GM12878 (cell line): ENCODE data around the gene SAMD4A. TPM values are rescaled to one million over a fixed set of nuclear protein-coding genes. Genes with fewer than 3 reads are reported as not detected.

Experiments
- BHLHE40 ChIP-seq, 2 experiments: fragments of 450-650 bp in 1 of 2; IDR thresholded peaks; 2 replicates each; pipeline ENCODE4 v1.6.1; 2011 to 2017; ENCODE audit warnings: low read depth in 2 of 2, borderline replicate concordance in 1 of 2, improper control_type of control experiment in 1 of 2, low read length in 1 of 2, mild to moderate bottlenecking in 1 of 2
- GABPA ChIP-seq: IDR thresholded peaks from 2 replicates; pipeline ENCODE4 v1.6.1; 2014; ENCODE audit warnings: antibody characterized with exemption, low read depth, mild to moderate bottlenecking, inconsistent platforms
- IRF4 ChIP-seq: IDR thresholded peaks from 2 replicates; pipeline ENCODE4 v1.6.1; 2011; ENCODE audit warnings: low read depth, low read length
- NFYB ChIP-seq: IDR thresholded peaks from 2 replicates; pipeline ENCODE4 v1.6.1; 2011; ENCODE audit warnings: low read depth, mild to moderate bottlenecking, low read length, improper control_type of control experiment, moderate library complexity; ENCODE audit not compliant: insufficient read depth
- SMC3 ChIP-seq: IDR thresholded peaks from 2 replicates; pipeline ENCODE4 v1.6.1; 2011; ENCODE audit warnings: low read length, improper control_type of control experiment, borderline replicate concordance
- YY1 ChIP-seq: IDR thresholded peaks from 2 replicates; pipeline ENCODE4 v1.6.1; 2011; ENCODE audit warnings: low read depth, mild to moderate bottlenecking, low read length
- ZBED1 ChIP-seq: IDR thresholded peaks from 2 replicates; pipeline ENCODE4 v1.6.1; 2016; ENCODE audit warnings: borderline replicate concordance
- ZNF384 ChIP-seq: IDR thresholded peaks from 2 replicates; pipeline ENCODE4 v1.6.1; 2012; ENCODE audit warnings: low read depth, mild to moderate bottlenecking, low read length, improper control_type of control experiment, borderline replicate concordance
- polyA plus RNA-seq, 11 experiments: library from polyadenylated mRNA; depleted of rRNA in 4 of 11; unstranded in 6 of 11; stranded (reverse) in 5 of 11; fragments of >200 nt; fragmentation: Nextera tagmentation in 4 of 11; fragmentation: Illumina TruSeq in 1 of 11; extraction: Ambion mirVana in 4 of 11; extraction: Trizol in 1 of 11; gene quantifications; 1 replicate in 1 of 11; 2 replicates in 10 of 11; pipeline versions ENCODE4 v1.2.1 to v1.2.3, GENCODE V29; 2011 to 2016; ENCODE audit warnings: inconsistent platforms in 2 of 11, missing spikeins in 2 of 11, low read depth in 1 of 11
- total RNA-seq, 4 experiments: library from RNA; depleted of rRNA in 3 of 4; stranded (reverse); fragments of >200 nt in 3 of 4; fragmentation: Illumina TruSeq in 1 of 4; extraction: Trizol in 1 of 4; gene quantifications; 2 replicates each; pipeline versions ENCODE4 v1.2.1 to v1.2.3, GENCODE V29; 2013 to 2021
- TF ChIP-seq, protein P1 (sequence below): fragments of 450-650 bp; IDR thresholded peaks from 2 replicates; pipeline ENCODE4 v1.6.1; 2018; ENCODE audit warnings: borderline replicate concordance, mild to moderate bottlenecking; ENCODE audit not compliant: partially characterized antibody
- TF ChIP-seq, protein P2 (sequence below): fragments of 450-650 bp; IDR thresholded peaks from 2 replicates; pipeline ENCODE4 v1.6.1; 2017; ENCODE audit warnings: mild to moderate bottlenecking, moderate library complexity
- TF ChIP-seq, protein P3 (sequence below): fragments of 450-650 bp; IDR thresholded peaks from 2 replicates; pipeline ENCODE4 v1.6.1; 2016; ENCODE audit warnings: mild to moderate bottlenecking
- TF ChIP-seq, protein P4 (sequence below): IDR thresholded peaks from 2 replicates; pipeline ENCODE4 v1.6.1; 2011; ENCODE audit warnings: low read depth, mild to moderate bottlenecking, low read length, moderate library complexity, borderline replicate concordance; ENCODE audit errors: extremely low read depth
- TF ChIP-seq, protein P5 (sequence below): IDR thresholded peaks from 2 replicates; pipeline ENCODE4 v1.6.1; 2012; ENCODE audit warnings: low read depth, low read length, improper control_type of control experiment
- TF ChIP-seq, protein P6 (sequence below): fragments of 450-650 bp; IDR thresholded peaks from 2 replicates; pipeline ENCODE4 v1.6.1; 2017; ENCODE audit warnings: borderline replicate concordance
- TF ChIP-seq, protein P7 (sequence below): IDR thresholded peaks from 2 replicates; pipeline ENCODE4 v1.6.1; 2011; ENCODE audit warnings: borderline replicate concordance, low read depth, mild to moderate bottlenecking, moderate library complexity, low read length; ENCODE audit not compliant: insufficient read depth, poor library complexity, severe bottlenecking

The SAMD4A gene
- total and polyA plus RNA-seq, 10 of the 15 experiments (the other 5 are each of a cell fraction or from before 2014, with no cell fraction given): 0.05 to 0.56 (median 0.31) TPM

DNA sequence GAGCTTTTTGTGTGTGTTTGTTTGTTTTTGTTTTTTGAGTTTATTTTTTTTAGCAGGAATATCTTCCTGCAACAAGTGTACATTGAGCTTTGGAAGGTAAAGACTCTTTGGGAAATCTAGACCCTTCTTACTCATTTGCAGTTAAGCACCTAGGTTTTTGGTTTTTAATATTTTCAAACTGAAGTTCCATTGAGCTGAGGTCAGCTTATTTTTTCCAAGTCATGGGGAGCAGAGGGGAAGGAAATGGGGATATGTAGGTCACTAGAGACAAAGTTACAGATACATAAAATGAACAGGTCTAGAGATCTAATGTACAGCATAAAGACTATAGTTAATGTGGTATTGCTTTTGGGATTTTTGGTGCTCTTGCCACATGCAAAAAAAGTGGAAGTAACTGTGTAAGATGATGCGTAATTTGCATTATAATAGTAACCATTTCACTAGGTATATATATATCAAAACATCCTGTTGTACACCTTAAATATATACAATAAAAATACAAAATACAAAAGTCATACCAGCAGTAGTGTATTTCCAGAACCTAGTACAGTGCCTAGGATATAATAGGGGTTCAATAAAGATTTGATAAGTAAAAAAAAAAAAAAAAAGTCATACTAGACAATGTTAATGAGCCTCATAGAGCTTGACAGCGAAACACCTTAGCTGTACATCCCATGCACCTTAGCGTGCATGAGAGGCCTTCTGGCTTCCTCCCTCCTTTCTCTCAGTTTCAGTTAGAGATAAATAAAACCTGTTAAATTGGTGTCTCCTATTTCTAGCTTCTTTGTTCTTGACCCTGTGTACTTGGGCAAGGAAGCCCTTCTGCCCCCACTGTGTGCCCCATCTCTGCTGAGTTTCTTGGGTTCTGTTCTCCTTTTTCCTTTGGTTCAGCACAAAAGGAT, 34.6 kb upstream of the SAMD4A start (continued):
- peak; percentile 86 for TF ChIP-seq ZNF384
- TF ChIP-seq ZBED1: no peak
- TF ChIP-seq, protein P1, sequence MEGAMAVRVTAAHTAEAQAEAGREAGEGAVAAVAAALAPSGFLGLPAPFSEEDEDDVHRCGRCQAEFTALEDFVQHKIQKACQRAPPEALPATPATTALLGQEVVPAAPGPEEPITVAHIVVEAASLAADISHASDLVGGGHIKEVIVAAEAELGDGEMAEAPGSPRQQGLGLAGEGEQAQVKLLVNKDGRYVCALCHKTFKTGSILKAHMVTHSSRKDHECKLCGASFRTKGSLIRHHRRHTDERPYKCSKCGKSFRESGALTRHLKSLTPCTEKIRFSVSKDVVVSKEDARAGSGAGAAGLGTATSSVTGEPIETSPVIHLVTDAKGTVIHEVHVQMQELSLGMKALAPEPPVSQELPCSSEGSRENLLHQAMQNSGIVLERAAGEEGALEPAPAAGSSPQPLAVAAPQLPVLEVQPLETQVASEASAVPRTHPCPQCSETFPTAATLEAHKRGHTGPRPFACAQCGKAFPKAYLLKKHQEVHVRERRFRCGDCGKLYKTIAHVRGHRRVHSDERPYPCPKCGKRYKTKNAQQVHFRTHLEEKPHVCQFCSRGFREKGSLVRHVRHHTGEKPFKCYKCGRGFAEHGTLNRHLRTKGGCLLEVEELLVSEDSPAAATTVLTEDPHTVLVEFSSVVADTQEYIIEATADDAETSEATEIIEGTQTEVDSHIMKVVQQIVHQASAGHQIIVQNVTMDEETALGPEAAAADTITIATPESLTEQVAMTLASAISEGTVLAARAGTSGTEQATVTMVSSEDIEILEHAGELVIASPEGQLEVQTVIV: no peak
- TF ChIP-seq, protein P2, sequence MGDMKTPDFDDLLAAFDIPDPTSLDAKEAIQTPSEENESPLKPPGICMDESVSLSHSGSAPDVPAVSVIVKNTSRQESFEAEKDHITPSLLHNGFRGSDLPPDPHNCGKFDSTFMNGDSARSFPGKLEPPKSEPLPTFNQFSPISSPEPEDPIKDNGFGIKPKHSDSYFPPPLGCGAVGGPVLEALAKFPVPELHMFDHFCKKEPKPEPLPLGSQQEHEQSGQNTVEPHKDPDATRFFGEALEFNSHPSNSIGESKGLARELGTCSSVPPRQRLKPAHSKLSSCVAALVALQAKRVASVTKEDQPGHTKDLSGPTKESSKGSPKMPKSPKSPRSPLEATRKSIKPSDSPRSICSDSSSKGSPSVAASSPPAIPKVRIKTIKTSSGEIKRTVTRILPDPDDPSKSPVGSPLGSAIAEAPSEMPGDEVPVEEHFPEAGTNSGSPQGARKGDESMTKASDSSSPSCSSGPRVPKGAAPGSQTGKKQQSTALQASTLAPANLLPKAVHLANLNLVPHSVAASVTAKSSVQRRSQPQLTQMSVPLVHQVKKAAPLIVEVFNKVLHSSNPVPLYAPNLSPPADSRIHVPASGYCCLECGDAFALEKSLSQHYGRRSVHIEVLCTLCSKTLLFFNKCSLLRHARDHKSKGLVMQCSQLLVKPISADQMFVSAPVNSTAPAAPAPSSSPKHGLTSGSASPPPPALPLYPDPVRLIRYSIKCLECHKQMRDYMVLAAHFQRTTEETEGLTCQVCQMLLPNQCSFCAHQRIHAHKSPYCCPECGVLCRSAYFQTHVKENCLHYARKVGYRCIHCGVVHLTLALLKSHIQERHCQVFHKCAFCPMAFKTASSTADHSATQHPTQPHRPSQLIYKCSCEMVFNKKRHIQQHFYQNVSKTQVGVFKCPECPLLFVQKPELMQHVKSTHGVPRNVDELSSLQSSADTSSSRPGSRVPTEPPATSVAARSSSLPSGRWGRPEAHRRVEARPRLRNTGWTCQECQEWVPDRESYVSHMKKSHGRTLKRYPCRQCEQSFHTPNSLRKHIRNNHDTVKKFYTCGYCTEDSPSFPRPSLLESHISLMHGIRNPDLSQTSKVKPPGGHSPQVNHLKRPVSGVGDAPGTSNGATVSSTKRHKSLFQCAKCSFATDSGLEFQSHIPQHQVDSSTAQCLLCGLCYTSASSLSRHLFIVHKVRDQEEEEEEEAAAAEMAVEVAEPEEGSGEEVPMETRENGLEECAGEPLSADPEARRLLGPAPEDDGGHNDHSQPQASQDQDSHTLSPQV: no peak
- TF ChIP-seq, protein P3, sequence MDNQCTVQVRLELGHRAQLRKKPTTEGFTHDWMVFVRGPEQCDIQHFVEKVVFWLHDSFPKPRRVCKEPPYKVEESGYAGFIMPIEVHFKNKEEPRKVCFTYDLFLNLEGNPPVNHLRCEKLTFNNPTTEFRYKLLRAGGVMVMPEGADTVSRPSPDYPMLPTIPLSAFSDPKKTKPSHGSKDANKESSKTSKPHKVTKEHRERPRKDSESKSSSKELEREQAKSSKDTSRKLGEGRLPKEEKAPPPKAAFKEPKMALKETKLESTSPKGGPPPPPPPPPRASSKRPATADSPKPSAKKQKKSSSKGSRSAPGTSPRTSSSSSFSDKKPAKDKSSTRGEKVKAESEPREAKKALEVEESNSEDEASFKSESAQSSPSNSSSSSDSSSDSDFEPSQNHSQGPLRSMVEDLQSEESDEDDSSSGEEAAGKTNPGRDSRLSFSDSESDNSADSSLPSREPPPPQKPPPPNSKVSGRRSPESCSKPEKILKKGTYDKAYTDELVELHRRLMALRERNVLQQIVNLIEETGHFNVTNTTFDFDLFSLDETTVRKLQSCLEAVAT: peak; percentile 63
- TF ChIP-seq IRF4: peak; percentile 55; the same call in 1 of the 2 replicates
- TF ChIP-seq, protein P4, sequence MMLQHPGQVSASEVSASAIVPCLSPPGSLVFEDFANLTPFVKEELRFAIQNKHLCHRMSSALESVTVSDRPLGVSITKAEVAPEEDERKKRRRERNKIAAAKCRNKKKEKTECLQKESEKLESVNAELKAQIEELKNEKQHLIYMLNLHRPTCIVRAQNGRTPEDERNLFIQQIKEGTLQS: no peak
- no peak for TF ChIP-seq BHLHE40 (IDR thresholded peaks at IDR 0.05; ENCODE audit: borderline replicate concordance in 1 of 2, low read depth in 2 of 2, low read length in 1 of 2)
- TF ChIP-seq, protein P5, sequence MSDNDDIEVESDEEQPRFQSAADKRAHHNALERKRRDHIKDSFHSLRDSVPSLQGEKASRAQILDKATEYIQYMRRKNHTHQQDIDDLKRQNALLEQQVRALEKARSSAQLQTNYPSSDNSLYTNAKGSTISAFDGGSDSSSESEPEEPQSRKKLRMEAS: no peak
- TF ChIP-seq, protein P6, sequence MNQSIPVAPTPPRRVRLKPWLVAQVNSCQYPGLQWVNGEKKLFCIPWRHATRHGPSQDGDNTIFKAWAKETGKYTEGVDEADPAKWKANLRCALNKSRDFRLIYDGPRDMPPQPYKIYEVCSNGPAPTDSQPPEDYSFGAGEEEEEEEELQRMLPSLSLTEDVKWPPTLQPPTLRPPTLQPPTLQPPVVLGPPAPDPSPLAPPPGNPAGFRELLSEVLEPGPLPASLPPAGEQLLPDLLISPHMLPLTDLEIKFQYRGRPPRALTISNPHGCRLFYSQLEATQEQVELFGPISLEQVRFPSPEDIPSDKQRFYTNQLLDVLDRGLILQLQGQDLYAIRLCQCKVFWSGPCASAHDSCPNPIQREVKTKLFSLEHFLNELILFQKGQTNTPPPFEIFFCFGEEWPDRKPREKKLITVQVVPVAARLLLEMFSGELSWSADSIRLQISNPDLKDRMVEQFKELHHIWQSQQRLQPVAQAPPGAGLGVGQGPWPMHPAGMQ: no peak
- no peak for TF ChIP-seq SMC3
- TF ChIP-seq GABPA: 0 out of 2 replicates have a peak, but pooled peaks have one; percentile 7
- peak; percentile 21; the same call in 1 of the 2 replicates for TF ChIP-seq YY1
- TF ChIP-seq, protein P7, sequence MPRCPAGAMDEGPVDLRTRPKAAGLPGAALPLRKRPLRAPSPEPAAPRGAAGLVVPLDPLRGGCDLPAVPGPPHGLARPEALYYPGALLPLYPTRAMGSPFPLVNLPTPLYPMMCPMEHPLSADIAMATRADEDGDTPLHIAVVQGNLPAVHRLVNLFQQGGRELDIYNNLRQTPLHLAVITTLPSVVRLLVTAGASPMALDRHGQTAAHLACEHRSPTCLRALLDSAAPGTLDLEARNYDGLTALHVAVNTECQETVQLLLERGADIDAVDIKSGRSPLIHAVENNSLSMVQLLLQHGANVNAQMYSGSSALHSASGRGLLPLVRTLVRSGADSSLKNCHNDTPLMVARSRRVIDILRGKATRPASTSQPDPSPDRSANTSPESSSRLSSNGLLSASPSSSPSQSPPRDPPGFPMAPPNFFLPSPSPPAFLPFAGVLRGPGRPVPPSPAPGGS: no peak
- no peak for TF ChIP-seq NFYB
